Keratinocyte (primary cell): Measurements from ENCODE around the gene DNAH3. TPM values are rescaled to one million over a fixed set of nuclear protein-coding genes. Genes with fewer than 3 reads are reported as not detected.

Experiments
- DNase-seq: peaks from one replicate; pipeline ENCODE4 v3.0.0-alpha.2; 2011; ENCODE audit warnings: low read depth, missing footprints, low spot score
- FAIRE-seq: peaks from 2 replicates; lab custom pipeline; 2011; peaks lifted over from hg19 to GRCh38; lab: Jason Lieb, UNC
- H2AFZ ChIP-seq: 2 replicates; pipeline ENCODE4 v1.6.0; 2012; ENCODE audit warnings: low read length, control low read depth, inconsistent platforms; ENCODE audit not compliant: control insufficient read depth
- H3K27ac ChIP-seq: 2 replicates; pipeline ENCODE4 v1.5.1; 2011; ENCODE audit warnings: low read length; ENCODE audit not compliant: control insufficient read depth, insufficient read depth
- H3K27me3 ChIP-seq: 3 replicates; pipeline ENCODE4 v1.6.0; 2011; ENCODE audit warnings: low read length; ENCODE audit not compliant: control insufficient read depth, insufficient read depth; ENCODE audit errors: extremely low read depth
- H3K36me3 ChIP-seq, 2 experiments: 2 replicates in 1 of 2; 3 replicates in 1 of 2; pipeline ENCODE4 v1.5.1; 2011; ENCODE audit warnings: low read length in 2 of 2, mild to moderate bottlenecking in 1 of 2; ENCODE audit not compliant: control insufficient read depth in 2 of 2, insufficient read depth in 2 of 2; ENCODE audit errors: extremely low read depth in 1 of 2
- H3K4me1 ChIP-seq: 3 replicates; pipeline ENCODE4 v1.5.1; 2011; ENCODE audit warnings: low read length; ENCODE audit not compliant: control insufficient read depth, insufficient read depth; ENCODE audit errors: extremely low read depth
- H3K4me2 ChIP-seq: 3 replicates; pipeline ENCODE4 v1.6.0; 2011; ENCODE audit warnings: low read depth, low read length; ENCODE audit not compliant: control insufficient read depth, insufficient read depth; ENCODE audit errors: extremely low read depth
- H3K4me3 ChIP-seq, 3 experiments: fragments of 200-600 bp in 1 of 3; sonication (generic) in 1 of 3; 2 replicates in 2 of 3; 3 replicates in 1 of 3; pipeline ENCODE4 v1.5.1; 2011 to 2016; ENCODE audit warnings: low read length in 3 of 3, mild to moderate bottlenecking in 3 of 3, control low read depth in 2 of 3, inconsistent platforms in 1 of 3, low read depth in 1 of 3, mixed read lengths in 1 of 3, mixed run types in 1 of 3, moderate library complexity in 1 of 3; ENCODE audit not compliant: control insufficient read depth in 2 of 3, insufficient read depth in 2 of 3; ENCODE audit errors: extremely low read depth in 1 of 3
- H3K79me2 ChIP-seq: 2 replicates; pipeline ENCODE4 v1.6.0; 2012; ENCODE audit warnings: low read length; ENCODE audit not compliant: control insufficient read depth, insufficient read depth
- H3K9ac ChIP-seq: 3 replicates; pipeline ENCODE4 v1.6.0; 2011; ENCODE audit warnings: low read length; ENCODE audit not compliant: control insufficient read depth, insufficient read depth; ENCODE audit errors: extremely low read depth
- H3K9me1 ChIP-seq: 3 replicates; pipeline ENCODE4 v1.6.0; 2011; ENCODE audit warnings: low read length; ENCODE audit not compliant: control insufficient read depth, insufficient read depth; ENCODE audit errors: extremely low read depth
- H3K9me3 ChIP-seq: 2 replicates; pipeline ENCODE4 v1.5.1; 2012; ENCODE audit warnings: low read depth, low read length; ENCODE audit not compliant: control insufficient read depth
- H4K20me1 ChIP-seq: 3 replicates; pipeline ENCODE4 v1.6.0; 2011; ENCODE audit warnings: low read length; ENCODE audit not compliant: control insufficient read depth, insufficient read depth; ENCODE audit errors: extremely low read depth
- EZH2 ChIP-seq: IDR thresholded peaks from one replicate; pipeline ENCODE4 v1.6.1; 2012; ENCODE audit warnings: inconsistent platforms, mild to moderate bottlenecking, low read length, moderate library complexity
- dilution Hi-C: fragments of 300-500 bp; cut with MboI; formaldehyde crosslinking; loops from one replicate; pipeline ENCODE4 v1.7.0; 2020; ENCODE audit warnings: low sequenced_read_pairs; ENCODE audit not compliant: extremely low pct_ligation_motif_present
- polyA plus RNA-seq, 5 experiments: library from polyadenylated mRNA; depleted of rRNA in 3 of 5; stranded (reverse) in 3 of 5; stranded (forward) in 1 of 5; unstranded in 1 of 5; fragments of >200 nt; gene quantifications; 1 replicate in 1 of 5; 2 replicates in 3 of 5; 3 replicates in 1 of 5; pipeline versions ENCODE4 v1.2.1 to v1.2.3, GENCODE V29; 2011 to 2012; ENCODE audit warnings: missing spikeins in 2 of 5, low read depth in 1 of 5, low replicate concordance in 1 of 5
- TF ChIP-seq, protein P1 (sequence below), 3 experiments: IDR thresholded peaks in 1 of 3; conservative IDR thresholded peaks in 1 of 3; optimal IDR thresholded peaks in 1 of 3; 2 replicates in 2 of 3; 3 replicates in 1 of 3; pipeline versions ENCODE3 to v1.5.1; 2011; ENCODE audit warnings: low read length in 3 of 3, mild to moderate bottlenecking in 3 of 3, moderate library complexity in 2 of 3, control low read depth in 1 of 3, inconsistent platforms in 1 of 3; ENCODE audit not compliant: insufficient read depth in 2 of 3; ENCODE audit errors: extremely low read depth in 1 of 3

DNAH3 gene
- polyA plus RNA-seq, 1 donor (not counting 4 experiments of a cell fraction or from before 2014, with no cell fraction given), result 1.2 TPM

DNA sequence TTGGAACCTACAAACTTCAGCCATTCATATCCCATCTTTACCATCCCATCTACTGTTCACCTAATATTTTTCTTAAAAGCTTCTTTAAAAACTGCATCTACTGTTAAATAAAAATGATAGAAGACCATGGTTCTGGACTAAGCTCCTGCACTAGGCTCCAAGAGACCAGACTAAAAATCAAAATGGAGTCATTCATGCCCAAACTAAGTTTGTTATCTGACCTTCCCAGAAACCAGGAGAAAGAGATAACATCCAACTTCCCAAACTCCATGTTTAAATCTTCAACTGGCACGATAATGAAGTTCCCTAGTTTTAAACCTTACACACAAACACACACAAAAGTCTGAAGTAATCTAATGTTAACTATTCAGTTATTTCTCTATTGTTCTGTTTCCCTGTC, 264.3 kb downstream of the DNAH3 start:
- dilution Hi-C loops, result no loop called here
- H3K9ac ChIP-seq, result no peak overlapping the region
- no peak overlapping the region for H2AFZ ChIP-seq
- H3K9me3 ChIP-seq, result no peaks in the 10 kb centered on the region
- H3K79me2 ChIP-seq, result peaks cover 79% of the 10 kb centered on the region
- H3K9me1 ChIP-seq, result no peaks in the 10 kb centered on the region
- FAIRE-seq, result no peak
- no peak overlapping the region for H3K27ac ChIP-seq
- TF ChIP-seq EZH2, result no peak
- TF ChIP-seq, protein P1, sequence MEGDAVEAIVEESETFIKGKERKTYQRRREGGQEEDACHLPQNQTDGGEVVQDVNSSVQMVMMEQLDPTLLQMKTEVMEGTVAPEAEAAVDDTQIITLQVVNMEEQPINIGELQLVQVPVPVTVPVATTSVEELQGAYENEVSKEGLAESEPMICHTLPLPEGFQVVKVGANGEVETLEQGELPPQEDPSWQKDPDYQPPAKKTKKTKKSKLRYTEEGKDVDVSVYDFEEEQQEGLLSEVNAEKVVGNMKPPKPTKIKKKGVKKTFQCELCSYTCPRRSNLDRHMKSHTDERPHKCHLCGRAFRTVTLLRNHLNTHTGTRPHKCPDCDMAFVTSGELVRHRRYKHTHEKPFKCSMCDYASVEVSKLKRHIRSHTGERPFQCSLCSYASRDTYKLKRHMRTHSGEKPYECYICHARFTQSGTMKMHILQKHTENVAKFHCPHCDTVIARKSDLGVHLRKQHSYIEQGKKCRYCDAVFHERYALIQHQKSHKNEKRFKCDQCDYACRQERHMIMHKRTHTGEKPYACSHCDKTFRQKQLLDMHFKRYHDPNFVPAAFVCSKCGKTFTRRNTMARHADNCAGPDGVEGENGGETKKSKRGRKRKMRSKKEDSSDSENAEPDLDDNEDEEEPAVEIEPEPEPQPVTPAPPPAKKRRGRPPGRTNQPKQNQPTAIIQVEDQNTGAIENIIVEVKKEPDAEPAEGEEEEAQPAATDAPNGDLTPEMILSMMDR (optimal IDR thresholded peaks at IDR 0.05 in 1 of 3, IDR thresholded peaks at IDR 0.05 in 1 of 3, conservative IDR thresholded peaks at IDR 0.05 in 1 of 3; ENCODE audit: extremely low read depth in 1 of 3, insufficient read depth in 2 of 3, low read length in 3 of 3), result no peak
- peaks cover 6% of the 10 kb centered on the region for H3K4me1 ChIP-seq
- H3K27me3 ChIP-seq, result no peaks in the 10 kb centered on the region
- no peak overlapping the region for H3K4me3 ChIP-seq
- peaks cover 5 to 11% of the 10 kb centered on the region in 2 experiments for H3K36me3 ChIP-seq
- DNase-seq, result no peak
- no peaks in the 10 kb centered on the region for H4K20me1 ChIP-seq
- H3K4me2 ChIP-seq, result no peak overlapping the region

DNA sequence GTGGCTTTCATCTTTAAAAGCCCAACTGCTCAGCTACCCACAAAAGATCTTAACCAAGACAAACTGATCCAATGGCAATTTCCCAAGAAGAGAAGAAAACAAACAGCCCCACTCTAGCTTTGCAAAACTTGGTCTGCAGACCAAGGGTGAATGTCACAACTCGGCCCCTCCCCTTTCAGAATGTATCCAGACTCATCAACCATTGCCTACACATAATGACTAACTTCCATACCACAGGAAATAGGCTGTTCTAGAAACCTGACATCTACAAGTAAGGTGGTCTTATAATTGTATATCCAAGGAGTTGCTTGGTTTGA, 266.4 kb downstream of the DNAH3 start:
- H3K4me3 ChIP-seq, result no peak overlapping the region
- H3K79me2 ChIP-seq, result peaks cover 75% of the 10 kb centered on the region
- peaks cover 3 to 9% of the 10 kb centered on the region in 2 experiments for H3K36me3 ChIP-seq
- H2AFZ ChIP-seq, result no peak overlapping the region
- TF ChIP-seq, protein P1 (optimal IDR thresholded peaks at IDR 0.05 in 1 of 3, IDR thresholded peaks at IDR 0.05 in 1 of 3, conservative IDR thresholded peaks at IDR 0.05 in 1 of 3; ENCODE audit: extremely low read depth in 1 of 3, insufficient read depth in 2 of 3, low read length in 3 of 3), result no peak
- no peak for TF ChIP-seq EZH2
- DNase-seq (no peak), FAIRE-seq (no peak)
- peaks cover 18% of the 10 kb centered on the region for H3K4me1 ChIP-seq
- no peaks in the 10 kb centered on the region for H3K9me1 ChIP-seq
- H3K9ac ChIP-seq, result no peak overlapping the region
- no peak overlapping the region for H3K27ac ChIP-seq
- dilution Hi-C loops, result no loop called here
- H3K27me3 ChIP-seq, result no peaks in the 10 kb centered on the region
- H3K4me2 ChIP-seq, result no peak overlapping the region
- no peaks in the 10 kb centered on the region for H3K9me3 ChIP-seq
- no peaks in the 10 kb centered on the region for H4K20me1 ChIP-seq
